NB4 (cell line): ENCODE results near the gene FFAR1.

Source experiments
- DNase-seq: peaks from one replicate; pipeline ENCODE4 v3.0.0; 2010; ENCODE audit warnings: low read depth
- H3K4me3 ChIP-seq: one replicate; pipeline ENCODE4 v1.5.1; 2011; ENCODE audit warnings: mild to moderate bottlenecking, low read depth, low read length, moderate library complexity
- CTCF ChIP-seq: IDR thresholded peaks from one replicate; pipeline ENCODE4 v1.5.1; 2012; ENCODE audit warnings: low read depth, low read length
- MYC ChIP-seq: IDR thresholded peaks from 2 replicates; pipeline ENCODE4 v1.6.1; 2011; ENCODE audit warnings: low read depth, low read length
- POLR2A ChIP-seq: IDR thresholded peaks from 2 replicates; pipeline ENCODE4 v1.6.1; 2011; ENCODE audit warnings: mild to moderate bottlenecking; ENCODE audit not compliant: insufficient read length; ENCODE audit errors: extremely low read depth
- TF ChIP-seq, protein P1 (sequence below): IDR thresholded peaks from 2 replicates; pipeline ENCODE4 v1.6.1; 2011; ENCODE audit warnings: low read depth, low read length

Gene FFAR1

DNA sequence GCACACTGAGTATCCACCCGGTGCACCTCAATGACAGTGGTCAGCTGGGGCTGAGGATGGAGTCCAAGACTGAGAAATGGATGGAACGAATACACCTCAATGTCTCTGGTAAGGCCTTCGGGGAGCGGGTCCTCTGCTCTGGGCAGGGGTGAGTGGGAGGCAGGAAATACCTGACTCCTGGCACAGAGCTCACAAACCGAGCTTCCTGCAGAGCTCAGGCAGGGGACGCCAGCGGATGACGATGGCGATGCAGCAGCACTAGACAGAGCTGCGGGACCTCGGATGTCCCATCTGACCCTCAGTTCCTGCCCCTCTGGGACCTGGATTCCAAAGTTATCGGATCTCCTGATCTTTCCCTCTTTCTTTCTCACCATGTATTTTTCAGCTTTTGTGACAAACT, 14.9 kb upstream of the FFAR1 start:
- no peak overlapping the region for H3K4me3 ChIP-seq
- TF ChIP-seq, protein P1, sequence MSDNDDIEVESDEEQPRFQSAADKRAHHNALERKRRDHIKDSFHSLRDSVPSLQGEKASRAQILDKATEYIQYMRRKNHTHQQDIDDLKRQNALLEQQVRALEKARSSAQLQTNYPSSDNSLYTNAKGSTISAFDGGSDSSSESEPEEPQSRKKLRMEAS: no peak
- TF ChIP-seq POLR2A (no peak), CTCF (no peak), MYC (no peak)
- DNase-seq: no peak

DNA sequence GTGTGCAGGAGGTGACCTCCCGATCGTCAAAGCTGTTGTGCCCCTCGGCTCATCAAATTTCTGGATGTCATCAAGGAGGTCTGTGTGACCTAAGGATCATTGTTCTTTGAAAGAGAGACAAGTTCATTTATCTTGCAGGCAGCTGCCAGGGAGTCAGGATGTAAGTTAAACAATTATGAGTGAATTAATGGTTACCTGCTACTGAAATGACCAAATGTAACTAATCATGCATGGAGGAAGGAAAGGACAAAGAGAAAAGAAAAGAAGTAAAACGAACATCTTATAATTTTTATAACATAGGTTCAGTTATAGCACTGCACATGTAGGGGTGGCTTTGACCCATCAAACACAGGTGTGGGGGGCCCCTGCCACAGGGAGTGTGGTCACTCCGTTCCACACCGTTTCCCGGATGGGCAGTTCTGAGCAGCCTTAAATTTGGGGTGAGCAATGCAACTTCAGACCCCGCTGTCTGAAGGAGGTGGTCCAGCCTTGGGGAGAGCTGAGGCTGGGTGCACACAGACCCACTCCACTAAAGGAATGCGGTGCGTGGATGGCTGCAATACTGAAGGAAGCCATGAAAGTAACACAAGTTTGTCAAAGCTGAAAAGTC, 13.5 kb upstream of the FFAR1 start:
- no peak for DNase-seq
- no peak for TF ChIP-seq CTCF
- TF ChIP-seq MYC: no peak
- TF ChIP-seq, protein P1: no peak
- TF ChIP-seq POLR2A: no peak
- no peak overlapping the region for H3K4me3 ChIP-seq

DNA sequence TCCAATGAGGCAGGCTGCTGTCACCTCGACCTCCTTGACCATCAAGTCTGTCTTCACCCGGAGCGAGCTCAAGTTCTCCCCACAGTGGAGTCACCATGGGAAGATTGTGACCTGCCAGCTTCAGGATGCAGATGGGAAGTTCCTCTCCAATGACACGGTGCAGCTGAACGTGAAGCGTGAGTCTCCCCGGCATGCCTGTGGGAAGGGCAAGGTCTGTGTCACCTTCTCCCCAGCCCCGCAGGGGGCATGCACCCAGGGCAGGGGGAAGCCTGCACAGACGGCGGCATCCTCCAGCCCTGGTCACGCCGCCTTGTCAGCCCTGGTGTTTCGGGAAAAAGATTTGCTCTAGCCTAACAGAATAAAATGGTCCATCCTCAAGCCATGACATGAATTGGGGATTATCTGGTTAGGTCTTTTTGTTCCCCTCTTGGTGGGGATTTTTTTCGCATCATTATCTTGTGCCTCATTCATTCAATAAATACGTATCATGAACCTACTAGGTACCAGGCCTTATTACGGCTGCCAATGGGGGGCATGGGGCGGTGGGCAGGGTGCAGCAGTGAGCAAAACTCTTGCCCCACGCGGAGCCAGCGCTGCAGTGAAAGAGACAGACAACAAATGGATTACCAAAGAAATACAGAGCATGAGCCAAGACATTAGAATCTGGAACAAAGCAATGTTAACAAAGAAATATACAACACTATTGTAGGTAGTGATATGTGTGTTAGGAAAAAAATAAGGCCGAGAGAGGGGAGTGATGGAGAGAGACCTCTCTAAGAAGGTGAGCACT, 11.3 kb upstream of the FFAR1 start:
- TF ChIP-seq, protein P1: no peak
- TF ChIP-seq CTCF (no peak), MYC (no peak), POLR2A (no peak)
- H3K4me3 ChIP-seq: no peak overlapping the region
- no peak for DNase-seq

DNA sequence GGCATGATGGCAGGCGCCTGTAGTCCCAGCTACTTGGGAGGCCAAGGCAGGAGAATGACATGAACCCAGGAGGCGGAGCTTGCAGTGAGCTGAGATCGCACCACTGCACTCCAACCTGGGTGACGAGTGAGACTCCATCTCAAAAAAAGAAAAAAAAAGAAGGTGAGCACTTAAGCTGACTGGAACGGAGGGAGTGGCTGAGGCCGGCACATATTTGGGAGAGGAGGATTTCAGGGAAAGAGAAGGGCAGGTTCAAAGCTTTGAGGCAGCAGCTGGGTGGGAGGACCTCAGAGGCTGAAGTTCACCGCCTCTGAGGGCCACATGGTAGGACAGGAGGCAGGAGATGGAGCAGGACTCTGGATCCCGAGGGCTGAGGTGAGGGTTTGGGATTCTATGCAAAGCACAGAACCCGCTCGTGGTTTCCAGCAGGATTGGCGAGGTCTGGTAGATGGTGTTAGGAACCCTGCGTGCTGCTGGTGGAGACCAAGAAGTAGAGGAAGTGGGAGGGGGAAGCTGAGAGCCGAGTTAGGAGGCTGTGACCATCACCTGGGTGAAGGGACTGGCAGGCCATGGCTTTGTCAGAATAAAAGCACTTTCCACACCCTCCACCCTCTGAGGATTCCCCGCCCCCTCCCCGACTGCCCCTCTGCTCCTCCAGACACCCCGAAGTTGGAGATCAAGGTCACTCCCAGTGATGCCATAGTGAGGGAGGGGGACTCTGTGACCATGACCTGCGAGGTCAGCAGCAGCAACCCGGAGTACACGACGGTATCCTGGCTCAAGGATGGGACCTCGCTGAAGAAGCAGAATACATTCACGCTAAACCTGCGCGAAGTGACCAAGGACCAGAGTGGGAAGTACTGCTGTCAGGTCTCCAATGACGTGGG, 10.4 kb upstream of the FFAR1 start:
- TF ChIP-seq POLR2A: no peak
- TF ChIP-seq MYC: no peak
- TF ChIP-seq CTCF: no peak
- TF ChIP-seq, protein P1: no peak
- no peak overlapping the region for H3K4me3 ChIP-seq

DNA sequence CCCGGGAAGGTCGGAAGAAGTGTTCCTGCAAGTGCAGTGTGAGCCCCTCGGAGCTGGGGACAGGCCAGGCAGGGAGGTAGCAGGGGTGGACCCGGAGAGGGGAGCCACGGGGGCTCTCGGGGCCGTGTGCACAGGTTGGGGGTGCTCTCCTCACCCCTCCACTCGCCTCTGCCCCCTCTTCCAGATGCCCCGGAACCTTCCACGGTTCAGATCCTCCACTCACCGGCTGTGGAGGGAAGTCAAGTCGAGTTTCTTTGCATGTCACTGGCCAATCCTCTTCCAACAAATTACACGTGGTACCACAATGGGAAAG, 9.8 kb upstream of the FFAR1 start:
- no peak for DNase-seq
- no peak overlapping the region for H3K4me3 ChIP-seq
- TF ChIP-seq POLR2A: no peak
- no peak for TF ChIP-seq MYC
- TF ChIP-seq CTCF: no peak
- TF ChIP-seq, protein P1: no peak

More for the DNA sequence above, 10.4 kb upstream of the FFAR1 start:
- no peak for DNase-seq
